Neural progenitor cell (in vitro differentiated cells): ENCODE results near the gene BRINP3. TPM values are rescaled to one million over a fixed set of nuclear protein-coding genes. Genes with fewer than 3 reads are reported as not detected.
"Not testable (repeated sequence)": the region's sequence is repeated elsewhere in the genome, so short reads cannot be mapped to it uniquely, and the experiment has no call there.

ENCODE experiments used
- DNase-seq: peaks from one replicate; pipeline ENCODE4 v3.0.0-alpha.2; 2016; ENCODE audit warnings: low spot score
- H2AFZ ChIP-seq: fragments of 200-600 bp; sonication (generic); replicated peaks from 2 replicates; pipeline ENCODE4 v1.6.1; 2016; ENCODE audit warnings: antibody characterized with exemption
- H3F3A ChIP-seq: fragments of 200-600 bp; sonication (generic); 2 replicates; pipeline ENCODE4 v1.6.1; 2016; ENCODE audit warnings: antibody characterized with exemption, low read depth
- H3K27ac ChIP-seq: fragments of 200-600 bp; sonication (generic); 2 replicates; pipeline ENCODE4 v1.5.1; 2016; ENCODE audit warnings: mild to moderate bottlenecking
- H3K27me3 ChIP-seq: fragments of 200-600 bp; sonication (generic); 2 replicates; pipeline ENCODE4 v1.6.1; 2016; ENCODE audit warnings: mild to moderate bottlenecking, moderate library complexity
- H3K36me3 ChIP-seq: fragments of 200-600 bp; sonication (generic); 2 replicates; pipeline ENCODE4 v1.5.1; 2016
- H3K4me1 ChIP-seq: fragments of 200-600 bp; sonication (generic); 2 replicates; pipeline ENCODE4 v1.6.1; 2016; ENCODE audit warnings: mixed run types
- H3K4me2 ChIP-seq: fragments of 200-600 bp; sonication (generic); 2 replicates; pipeline ENCODE4 v1.6.1; 2016
- H3K4me3 ChIP-seq: fragments of 200-600 bp; sonication (generic); 2 replicates; pipeline ENCODE4 v1.5.1; 2016
- H3K79me2 ChIP-seq: fragments of 200-600 bp; sonication (generic); 2 replicates; pipeline ENCODE4 v1.6.1; 2016; ENCODE audit warnings: low read depth
- H3K9ac ChIP-seq: fragments of 200-600 bp; sonication (generic); 2 replicates; pipeline ENCODE4 v1.6.1; 2016
- H3K9me3 ChIP-seq: fragments of 200-600 bp; sonication (generic); 2 replicates; pipeline ENCODE4 v1.5.1; 2016; ENCODE audit warnings: low read depth
- H4K20me1 ChIP-seq: fragments of 200-600 bp; sonication (generic); 2 replicates; pipeline ENCODE4 v1.6.1; 2016; ENCODE audit warnings: low read depth
- H3K27ac Mint-ChIP-seq: 3 replicates; pipeline ENCODE4 v1.8.0; 2021; ENCODE audit warnings: mixed read lengths
- H3K27me3 Mint-ChIP-seq: 2 replicates; pipeline ENCODE4 v1.8.0; 2022; ENCODE audit warnings: low read depth, mild to moderate bottlenecking, inconsistent platforms, moderate library complexity, mixed read lengths; ENCODE audit not compliant: insufficient read depth
- H3K36me3 Mint-ChIP-seq: 3 replicates; pipeline ENCODE4 v1.8.0; 2021; ENCODE audit warnings: mixed read lengths
- H3K4me1 Mint-ChIP-seq: 3 replicates; pipeline ENCODE4 v1.8.0; 2021; ENCODE audit warnings: mixed read lengths
- H3K4me3 Mint-ChIP-seq: 3 replicates; pipeline ENCODE4 v1.8.0; 2021; ENCODE audit warnings: mild to moderate bottlenecking, moderate library complexity, mixed read lengths
- H3K9me3 Mint-ChIP-seq: 3 replicates; pipeline ENCODE4 v1.8.0; 2020; ENCODE audit warnings: mixed read lengths
- EZH2 ChIP-seq: fragments of 200-600 bp; sonication (generic); IDR thresholded peaks from 2 replicates; pipeline ENCODE4 v1.6.1; 2017; ENCODE audit warnings: antibody characterized with exemption, mild to moderate bottlenecking, moderate library complexity
- EZH2phosphoT487 ChIP-seq: fragments of 200-600 bp; sonication (generic); IDR thresholded peaks from 2 replicates; pipeline ENCODE4 v1.6.1; 2017; ENCODE audit warnings: antibody characterized with exemption
- total RNA-seq: library from RNA; depleted of rRNA; stranded (reverse); fragments of >200 nt; gene quantifications from 2 replicates; pipeline ENCODE4 v1.2.3, GENCODE V29; 2015; ENCODE audit warnings: low replicate concordance
- TF ChIP-seq, protein P1 (sequence below): fragments of 200-600 bp; sonication (generic); IDR thresholded peaks from 2 replicates; pipeline ENCODE4 v1.5.1; 2017; ENCODE audit warnings: antibody characterized with exemption, mild to moderate bottlenecking

BRINP3 gene
- total RNA-seq, result 0.03 TPM in 1 of 2 replicates, not detected in the other

DNA sequence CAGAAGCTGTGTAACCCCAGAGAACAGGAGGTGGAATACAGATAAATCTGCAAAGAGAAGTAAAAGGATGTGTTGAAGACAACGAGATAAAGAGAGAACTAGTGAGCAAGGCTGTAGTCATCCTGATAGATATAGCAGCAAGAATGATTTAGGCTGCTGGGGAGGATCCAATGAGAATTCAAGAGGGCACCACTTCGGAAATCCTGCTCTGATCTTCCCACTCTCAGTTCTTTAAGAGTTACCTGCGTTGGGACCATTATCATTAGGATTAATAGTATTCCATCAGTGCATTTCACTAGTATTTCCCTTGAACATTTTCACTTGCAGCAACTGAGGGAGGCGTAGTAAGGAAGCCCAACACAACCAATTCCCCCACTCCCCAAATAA is at the start of gene BRINP3:
BRINP3 (minus strand) TSS at position 103 of the 387 bp plus-strand sequence.
- H3K27ac Mint-ChIP-seq, result peak within 1 kb of the TSS; percentile 91
- H3K27me3 Mint-ChIP-seq, result peaks cover 17% of the 10 kb centered on the region
- peaks cover 56% of the 10 kb centered on the region for H3K27me3 ChIP-seq

DNA sequence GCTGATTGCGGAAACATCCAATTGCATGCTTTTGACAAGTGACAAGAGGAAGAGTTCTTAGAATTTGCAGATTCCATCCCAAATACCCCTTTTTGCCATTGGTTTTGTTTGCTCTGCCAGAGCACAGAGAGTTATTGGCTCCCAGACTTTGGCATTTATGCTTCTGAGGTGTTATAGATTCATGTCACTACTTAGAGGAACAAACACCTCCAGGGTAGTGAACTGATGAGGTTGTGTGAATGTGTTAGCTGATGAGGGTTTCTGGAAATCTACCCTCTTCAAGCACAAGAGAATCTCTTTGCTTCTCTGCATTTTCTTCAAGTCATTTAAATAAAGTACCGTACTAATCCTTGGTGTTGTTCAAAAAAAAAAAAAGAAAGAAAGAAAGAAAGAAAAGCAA is 33.9 kb upstream of the BRINP3 start:
- H3K27me3 ChIP-seq, result no peaks in the 10 kb centered on the region
- no peak overlapping the region for H3K4me2 ChIP-seq
- H2AFZ ChIP-seq, result peak overlapping the region; percentile 32
- TF ChIP-seq, protein P1, sequence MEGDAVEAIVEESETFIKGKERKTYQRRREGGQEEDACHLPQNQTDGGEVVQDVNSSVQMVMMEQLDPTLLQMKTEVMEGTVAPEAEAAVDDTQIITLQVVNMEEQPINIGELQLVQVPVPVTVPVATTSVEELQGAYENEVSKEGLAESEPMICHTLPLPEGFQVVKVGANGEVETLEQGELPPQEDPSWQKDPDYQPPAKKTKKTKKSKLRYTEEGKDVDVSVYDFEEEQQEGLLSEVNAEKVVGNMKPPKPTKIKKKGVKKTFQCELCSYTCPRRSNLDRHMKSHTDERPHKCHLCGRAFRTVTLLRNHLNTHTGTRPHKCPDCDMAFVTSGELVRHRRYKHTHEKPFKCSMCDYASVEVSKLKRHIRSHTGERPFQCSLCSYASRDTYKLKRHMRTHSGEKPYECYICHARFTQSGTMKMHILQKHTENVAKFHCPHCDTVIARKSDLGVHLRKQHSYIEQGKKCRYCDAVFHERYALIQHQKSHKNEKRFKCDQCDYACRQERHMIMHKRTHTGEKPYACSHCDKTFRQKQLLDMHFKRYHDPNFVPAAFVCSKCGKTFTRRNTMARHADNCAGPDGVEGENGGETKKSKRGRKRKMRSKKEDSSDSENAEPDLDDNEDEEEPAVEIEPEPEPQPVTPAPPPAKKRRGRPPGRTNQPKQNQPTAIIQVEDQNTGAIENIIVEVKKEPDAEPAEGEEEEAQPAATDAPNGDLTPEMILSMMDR, result no peak
- no peak for TF ChIP-seq EZH2
- no peak for TF ChIP-seq EZH2phosphoT487
- no peaks in the 10 kb centered on the region for H3K9me3 ChIP-seq
- Mint-ChIP-seq H3K27ac (no peak overlapping the region), H3K4me3 (no peak overlapping the region), H3K27me3 (no peaks in the 10 kb centered on the region), H3K36me3 (no peaks in the 10 kb centered on the region), H3K4me1 (no peaks in the 10 kb centered on the region), H3K9me3 (no peaks in the 10 kb centered on the region)
- H4K20me1 ChIP-seq, result no peaks in the 10 kb centered on the region
- no peak overlapping the region for H3K4me3 ChIP-seq
- no peaks in the 10 kb centered on the region for H3K79me2 ChIP-seq
- no peak overlapping the region for H3K9ac ChIP-seq
- no peak overlapping the region for H3K27ac ChIP-seq
- H3F3A ChIP-seq, result no peaks in the 10 kb centered on the region
- no peak for DNase-seq
- H3K4me1 ChIP-seq, result no peaks in the 10 kb centered on the region
- H3K36me3 ChIP-seq, result no peaks in the 10 kb centered on the region

More for the DNA sequence above, at the start of gene BRINP3:
- Histone ChIP-seq H3K4me2 (peak within 1 kb of the TSS; percentile 73), H2AFZ (peak within 1 kb of the TSS; percentile 92), H3K27ac (no peak within 1 kb of the TSS), H3K4me3 (peak within 1 kb of the TSS; percentile 53), H4K20me1 (no peaks in the 10 kb centered on the region), H3F3A (peaks cover 21% of the 10 kb centered on the region), H3K79me2 (no peaks in the 10 kb centered on the region), H3K9me3 (no peaks in the 10 kb centered on the region), H3K4me1 (peaks cover 24% of the 10 kb centered on the region), H3K9ac (no peak within 1 kb of the TSS), H3K36me3 (no peaks in the 10 kb centered on the region)
- Mint-ChIP-seq H3K4me1 (peaks cover 45% of the 10 kb centered on the region), H3K4me3 (peak within 1 kb of the TSS; percentile 92), H3K36me3 (no peaks in the 10 kb centered on the region), H3K9me3 (no peaks in the 10 kb centered on the region)
- no peak for TF ChIP-seq EZH2
- TF ChIP-seq, protein P1, result no peak
- no peak for TF ChIP-seq EZH2phosphoT487
- DNase-seq, result no peak

DNA sequence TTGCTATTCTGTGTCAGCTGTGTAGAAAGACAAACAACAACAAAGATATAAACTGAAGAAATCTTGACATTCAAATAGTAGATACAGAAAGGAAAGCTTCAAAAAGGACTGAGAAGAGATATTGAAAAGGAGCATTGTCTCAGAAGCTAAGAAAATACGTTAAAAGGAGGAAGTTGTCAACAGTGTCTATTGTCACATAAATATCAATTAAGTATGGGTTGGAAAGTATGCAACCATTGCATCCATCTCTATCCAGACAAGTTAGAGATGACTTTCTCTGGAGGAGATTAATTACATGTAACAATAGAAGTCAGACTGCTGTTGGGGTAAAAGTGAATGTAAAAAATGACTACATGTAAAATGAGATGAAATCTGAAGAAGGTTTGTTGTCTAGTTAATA is 29.7 kb upstream of the BRINP3 start:
- H3K27me3 Mint-ChIP-seq, result no peaks in the 10 kb centered on the region
- no peaks in the 10 kb centered on the region for H3K79me2 ChIP-seq
- H3K9me3 Mint-ChIP-seq, result peaks cover 10% of the 10 kb centered on the region
- H3K27ac Mint-ChIP-seq, result no peak overlapping the region
- H3K9ac ChIP-seq, result no peak overlapping the region
- H3K4me3 ChIP-seq, result no peak overlapping the region
- H3K4me3 Mint-ChIP-seq, result no peak overlapping the region
- no peaks in the 10 kb centered on the region for H3K27me3 ChIP-seq
- no peak overlapping the region for H3K27ac ChIP-seq
- H3K9me3 ChIP-seq, result no peaks in the 10 kb centered on the region
- TF ChIP-seq, protein P1, result no peak
- no peak for TF ChIP-seq EZH2
- H2AFZ ChIP-seq, result no peak overlapping the region
- no peak overlapping the region for H3K4me2 ChIP-seq
- H3K36me3 ChIP-seq, result no peaks in the 10 kb centered on the region
- no peaks in the 10 kb centered on the region for H3K4me1 Mint-ChIP-seq
- H3K36me3 Mint-ChIP-seq, result no peaks in the 10 kb centered on the region
- H3K4me1 ChIP-seq, result no peaks in the 10 kb centered on the region
- no peaks in the 10 kb centered on the region for H4K20me1 ChIP-seq
- H3F3A ChIP-seq, result no peaks in the 10 kb centered on the region
- no peak for DNase-seq

DNA sequence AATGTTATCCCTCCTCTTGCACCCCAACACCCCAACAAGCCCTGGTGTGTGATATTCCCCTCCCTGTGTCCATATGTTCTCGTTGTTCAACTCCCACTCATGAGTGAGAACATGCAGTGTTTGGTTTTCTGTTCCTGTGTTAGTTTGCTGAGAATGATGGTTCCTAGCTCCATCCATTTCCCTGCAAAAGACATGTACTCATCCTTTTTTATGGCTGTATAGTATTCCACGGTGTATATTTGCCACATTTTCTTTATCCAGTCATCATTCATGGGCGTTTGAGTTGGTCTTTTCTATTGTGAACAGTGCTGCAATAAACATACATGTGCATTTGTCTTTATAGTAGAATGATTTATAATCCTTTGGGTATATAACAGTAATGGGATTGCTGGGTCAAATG is 26.9 kb upstream of the BRINP3 start:
- not testable (repeated sequence) for H3K27me3 Mint-ChIP-seq, H3K27ac ChIP-seq, H3K27ac Mint-ChIP-seq, H3K36me3 ChIP-seq, H4K20me1 ChIP-seq, H3K27me3 ChIP-seq, H3K79me2 ChIP-seq, H3K4me1 Mint-ChIP-seq, H3K4me3 ChIP-seq, H3K4me2 ChIP-seq, H3K4me3 Mint-ChIP-seq, DNase-seq, H2AFZ ChIP-seq, H3K9ac ChIP-seq, H3F3A ChIP-seq, H3K9me3 ChIP-seq, H3K36me3 Mint-ChIP-seq, H3K9me3 Mint-ChIP-seq, H3K4me1 ChIP-seq
